ENCODE data around the gene SRGAP3. TPM values are rescaled to one million over a fixed set of nuclear protein-coding genes. Genes with fewer than 3 reads are reported as not detected.

Gene SRGAP3
- total and polyA plus RNA-seq, 2 experiments from 2014 or later: 7.4 to 8.3 TPM

DNA sequence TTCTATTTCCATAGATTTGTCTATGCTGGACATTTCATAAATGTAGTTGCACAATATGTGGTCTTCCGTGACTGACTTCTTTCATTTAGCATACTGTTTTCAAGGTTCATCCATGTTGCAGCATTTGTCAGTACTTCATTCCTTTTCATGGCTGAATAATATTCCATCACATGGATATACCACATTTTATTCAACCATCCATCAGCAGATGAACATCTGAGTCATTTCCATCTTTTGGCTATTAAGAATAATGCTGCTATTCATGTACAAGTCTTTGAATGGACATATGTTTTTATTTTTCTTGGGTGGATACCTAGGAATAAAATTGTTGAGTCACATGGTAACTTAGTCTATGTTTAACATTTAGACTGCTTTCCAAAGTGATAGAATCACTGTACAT is 186.9 kb downstream of the SRGAP3 start:
- H3K9me2 ChIP-seq (replicated peaks; ENCODE audit: insufficient read depth): no peaks in the 10 kb centered on the region
- no peak overlapping the region for H3K27ac ChIP-seq
- no peaks in the 10 kb centered on the region for H3K9me3 ChIP-seq (ENCODE audit: low read depth)
- H4K20me1 ChIP-seq (ENCODE audit: insufficient read depth, poor library complexity, severe bottlenecking): no peaks in the 10 kb centered on the region
- TF ChIP-seq EZH2phosphoT487 (IDR thresholded peaks at IDR 0.05; ENCODE audit: low read depth, severe bottlenecking, unreplicated experiment) (no peak), EZH2 (IDR thresholded peaks at IDR 0.05; ENCODE audit: borderline replicate concordance) (no peak)
- TF ChIP-seq, protein P1, sequence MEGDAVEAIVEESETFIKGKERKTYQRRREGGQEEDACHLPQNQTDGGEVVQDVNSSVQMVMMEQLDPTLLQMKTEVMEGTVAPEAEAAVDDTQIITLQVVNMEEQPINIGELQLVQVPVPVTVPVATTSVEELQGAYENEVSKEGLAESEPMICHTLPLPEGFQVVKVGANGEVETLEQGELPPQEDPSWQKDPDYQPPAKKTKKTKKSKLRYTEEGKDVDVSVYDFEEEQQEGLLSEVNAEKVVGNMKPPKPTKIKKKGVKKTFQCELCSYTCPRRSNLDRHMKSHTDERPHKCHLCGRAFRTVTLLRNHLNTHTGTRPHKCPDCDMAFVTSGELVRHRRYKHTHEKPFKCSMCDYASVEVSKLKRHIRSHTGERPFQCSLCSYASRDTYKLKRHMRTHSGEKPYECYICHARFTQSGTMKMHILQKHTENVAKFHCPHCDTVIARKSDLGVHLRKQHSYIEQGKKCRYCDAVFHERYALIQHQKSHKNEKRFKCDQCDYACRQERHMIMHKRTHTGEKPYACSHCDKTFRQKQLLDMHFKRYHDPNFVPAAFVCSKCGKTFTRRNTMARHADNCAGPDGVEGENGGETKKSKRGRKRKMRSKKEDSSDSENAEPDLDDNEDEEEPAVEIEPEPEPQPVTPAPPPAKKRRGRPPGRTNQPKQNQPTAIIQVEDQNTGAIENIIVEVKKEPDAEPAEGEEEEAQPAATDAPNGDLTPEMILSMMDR (IDR thresholded peaks at IDR 0.05; ENCODE audit: poor library complexity): no peak
- H3K27me3 ChIP-seq: no peaks in the 10 kb centered on the region
- no peaks in the 10 kb centered on the region for H3K79me2 ChIP-seq
- no peak overlapping the region for H3K4me3 ChIP-seq
- no peak overlapping the region for H2AFZ ChIP-seq
- DNase-seq (ENCODE audit: low spot score): no peak
- H3K4me2 ChIP-seq: no peak overlapping the region
- no peaks in the 10 kb centered on the region for H3K4me1 ChIP-seq (ENCODE audit: insufficient read depth)
- H3K36me3 ChIP-seq (replicated peaks; ENCODE audit: insufficient read depth, low read depth): no peaks in the 10 kb centered on the region
- WGBS (ENCODE audit: low lambda C conversion rate, missing lambda C conversion rate): 54% methylated on average over 1 of the region's 1 CpG

DNA sequence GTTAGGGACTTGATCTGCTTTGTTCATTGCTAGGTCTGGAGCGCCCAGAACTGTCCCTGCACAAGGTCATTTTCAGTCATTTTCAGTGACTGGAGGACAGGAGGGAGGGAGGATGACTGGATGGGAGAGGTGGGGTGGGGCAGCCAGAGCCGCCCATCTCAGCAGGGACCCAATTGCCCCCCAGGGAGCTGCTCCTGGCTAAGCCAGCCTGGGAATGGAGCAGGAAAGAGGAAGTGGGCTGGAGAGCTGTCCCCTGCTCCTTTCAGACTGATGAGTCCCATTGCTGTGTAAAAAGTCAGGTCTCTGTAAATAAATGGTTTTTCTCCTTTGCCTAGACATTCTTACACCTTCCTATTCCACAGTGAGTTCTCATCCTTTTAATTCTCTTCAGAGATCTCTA is 187.8 kb downstream of the SRGAP3 start:
- no peak for DNase-seq (ENCODE audit: low spot score)
- no peak overlapping the region for H3K4me3 ChIP-seq
- no peaks in the 10 kb centered on the region for H3K36me3 ChIP-seq (replicated peaks; ENCODE audit: insufficient read depth, low read depth)
- H3K27ac ChIP-seq: no peak overlapping the region
- TF ChIP-seq EZH2 (IDR thresholded peaks at IDR 0.05; ENCODE audit: borderline replicate concordance) (no peak), EZH2phosphoT487 (IDR thresholded peaks at IDR 0.05; ENCODE audit: low read depth, severe bottlenecking, unreplicated experiment) (no peak)
- TF ChIP-seq, protein P1 (IDR thresholded peaks at IDR 0.05; ENCODE audit: poor library complexity): no peak
- H4K20me1 ChIP-seq (ENCODE audit: insufficient read depth, poor library complexity, severe bottlenecking): no peaks in the 10 kb centered on the region
- no peaks in the 10 kb centered on the region for H3K27me3 ChIP-seq
- H3K79me2 ChIP-seq: no peaks in the 10 kb centered on the region
- H2AFZ ChIP-seq: no peak overlapping the region
- 96% methylated on average over 2 of the region's 2 CpGs for WGBS (ENCODE audit: low lambda C conversion rate, missing lambda C conversion rate)
- H3K4me1 ChIP-seq (ENCODE audit: insufficient read depth): no peaks in the 10 kb centered on the region
- H3K9me3 ChIP-seq (ENCODE audit: low read depth): no peaks in the 10 kb centered on the region
- H3K4me2 ChIP-seq: no peak overlapping the region
- no peaks in the 10 kb centered on the region for H3K9me2 ChIP-seq (replicated peaks; ENCODE audit: insufficient read depth)

DNA sequence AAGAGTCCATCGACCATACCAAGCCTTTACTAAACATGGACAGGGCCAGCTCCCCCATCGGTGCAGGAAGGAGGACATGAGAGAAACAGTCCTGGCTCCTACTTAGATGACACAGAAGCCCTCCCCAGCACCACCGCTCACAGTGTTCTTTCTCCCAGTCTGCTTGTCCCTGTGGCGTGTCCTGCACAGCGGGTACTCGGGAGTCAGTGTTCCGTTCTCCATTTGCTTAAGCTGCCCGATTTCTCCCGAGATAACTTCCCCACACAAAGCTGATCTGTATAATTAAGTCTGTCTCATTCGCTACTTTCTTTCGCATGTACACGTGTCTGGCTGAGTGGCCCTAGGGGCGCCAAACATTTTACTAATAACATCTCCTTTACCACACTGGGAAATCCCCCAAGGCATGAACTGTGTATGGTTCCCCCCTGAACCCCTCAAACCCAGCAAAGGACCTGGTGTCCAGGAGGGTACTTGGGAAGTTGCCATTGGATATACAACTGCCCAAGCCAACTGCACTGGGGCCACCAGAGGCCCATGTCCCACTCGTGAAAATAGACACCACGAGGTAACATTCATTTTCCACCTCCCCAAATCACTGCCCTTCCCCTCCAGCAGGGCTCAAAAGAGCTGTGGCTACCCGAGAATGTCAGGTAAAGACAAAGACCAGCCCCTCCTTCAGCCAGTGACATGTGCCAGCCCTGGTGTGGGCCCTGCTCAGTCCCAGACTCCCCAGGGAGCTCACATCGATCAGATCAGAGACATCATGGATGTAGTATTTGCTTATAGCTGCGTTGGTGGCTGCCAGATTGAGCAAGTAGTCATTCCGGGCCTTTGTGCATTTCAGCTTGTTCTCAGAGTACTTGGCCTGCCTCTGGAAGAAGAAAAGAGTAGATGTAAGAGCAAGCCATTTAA is 189.7 kb downstream of the SRGAP3 start:
- no peaks in the 10 kb centered on the region for H3K9me3 ChIP-seq (ENCODE audit: low read depth)
- TF ChIP-seq EZH2 (IDR thresholded peaks at IDR 0.05; ENCODE audit: borderline replicate concordance): no peak
- TF ChIP-seq, protein P1 (IDR thresholded peaks at IDR 0.05; ENCODE audit: poor library complexity): no peak
- TF ChIP-seq EZH2phosphoT487 (IDR thresholded peaks at IDR 0.05; ENCODE audit: low read depth, severe bottlenecking, unreplicated experiment): no peak
- no peaks in the 10 kb centered on the region for H3K9me2 ChIP-seq (replicated peaks; ENCODE audit: insufficient read depth)
- no peaks in the 10 kb centered on the region for H3K4me1 ChIP-seq (ENCODE audit: insufficient read depth)
- no peaks in the 10 kb centered on the region for H3K79me2 ChIP-seq
- no peak overlapping the region for H3K4me2 ChIP-seq
- no peak overlapping the region for H3K4me3 ChIP-seq
- WGBS (ENCODE audit: low lambda C conversion rate, missing lambda C conversion rate): 84% methylated on average over 19 of the region's 19 CpGs
- no peaks in the 10 kb centered on the region for H4K20me1 ChIP-seq (ENCODE audit: insufficient read depth, poor library complexity, severe bottlenecking)
- H3K36me3 ChIP-seq (replicated peaks; ENCODE audit: insufficient read depth, low read depth): no peaks in the 10 kb centered on the region
- no peaks in the 10 kb centered on the region for H3K27me3 ChIP-seq
- no peak overlapping the region for H2AFZ ChIP-seq
- no peak overlapping the region for H3K27ac ChIP-seq
- no peak for DNase-seq (ENCODE audit: low spot score)

Measured in hepatocyte (in vitro differentiated cells).